ENCODE results near the gene ACAD9. TPM values are rescaled to one million over a fixed set of nuclear protein-coding genes. Genes with fewer than 3 reads are reported as not detected.

The ACAD9 gene
- total and polyA plus RNA-seq, 9 of the 15 experiments (the other 6 are each of a cell fraction or from before 2014, with no cell fraction given): 10.2 to 32.6 (median 22.8) TPM

DNA sequence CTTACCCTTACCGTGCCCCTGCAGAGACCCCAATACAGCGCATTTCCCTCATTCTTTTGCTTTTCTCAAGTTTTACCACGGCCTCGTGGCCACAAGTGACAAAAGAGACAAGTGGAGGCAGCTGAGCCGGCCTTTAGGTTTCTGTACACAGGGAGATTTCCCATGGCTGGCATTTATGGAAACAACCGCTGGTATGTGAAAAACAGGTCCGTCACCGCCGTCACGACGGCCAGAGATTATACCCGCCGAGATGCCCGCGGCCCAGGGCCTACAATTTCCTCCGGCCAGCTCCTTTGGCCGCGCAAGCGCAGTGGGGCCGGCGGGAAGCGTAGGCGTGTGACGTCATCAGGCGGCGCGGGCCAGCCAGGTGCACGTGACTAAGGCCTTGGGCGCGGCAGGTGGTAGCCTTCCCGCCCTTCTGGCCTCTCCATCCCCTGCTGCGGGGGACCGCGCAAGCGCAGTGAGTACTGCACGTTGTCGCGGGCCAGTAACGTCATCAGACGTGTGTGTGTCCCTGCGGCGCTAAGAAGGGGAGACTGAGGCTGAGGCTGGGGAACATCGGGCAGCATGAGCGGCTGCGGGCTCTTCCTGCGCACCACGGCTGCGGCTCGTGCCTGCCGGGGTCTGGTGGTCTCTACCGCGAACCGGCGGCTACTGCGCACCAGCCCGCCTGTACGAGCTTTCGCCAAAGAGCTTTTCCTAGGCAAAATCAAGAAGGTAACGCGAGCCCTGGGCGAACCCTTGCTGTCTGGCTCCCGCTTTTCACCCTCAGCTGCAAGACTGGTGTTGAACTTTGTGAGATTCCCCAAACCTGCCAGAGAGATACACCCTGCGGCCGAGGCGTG, at the start of gene ACAD9 (continued):
- TF ChIP-seq, protein P1, sequence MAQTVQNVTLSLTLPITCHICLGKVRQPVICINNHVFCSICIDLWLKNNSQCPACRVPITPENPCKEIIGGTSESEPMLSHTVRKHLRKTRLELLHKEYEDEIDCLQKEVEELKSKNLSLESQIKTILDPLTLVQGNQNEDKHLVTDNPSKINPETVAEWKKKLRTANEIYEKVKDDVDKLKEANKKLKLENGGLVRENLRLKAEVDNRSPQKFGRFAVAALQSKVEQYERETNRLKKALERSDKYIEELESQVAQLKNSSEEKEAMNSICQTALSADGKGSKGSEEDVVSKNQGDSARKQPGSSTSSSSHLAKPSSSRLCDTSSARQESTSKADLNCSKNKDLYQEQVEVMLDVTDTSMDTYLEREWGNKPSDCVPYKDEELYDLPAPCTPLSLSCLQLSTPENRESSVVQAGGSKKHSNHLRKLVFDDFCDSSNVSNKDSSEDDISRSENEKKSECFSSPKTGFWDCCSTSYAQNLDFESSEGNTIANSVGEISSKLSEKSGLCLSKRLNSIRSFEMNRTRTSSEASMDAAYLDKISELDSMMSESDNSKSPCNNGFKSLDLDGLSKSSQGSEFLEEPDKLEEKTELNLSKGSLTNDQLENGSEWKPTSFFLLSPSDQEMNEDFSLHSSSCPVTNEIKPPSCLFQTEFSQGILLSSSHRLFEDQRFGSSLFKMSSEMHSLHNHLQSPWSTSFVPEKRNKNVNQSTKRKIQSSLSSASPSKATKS (CRISPR knock-in tag; IDR thresholded peaks at IDR 0.05): no peak
- TF ChIP-seq, protein P2, sequence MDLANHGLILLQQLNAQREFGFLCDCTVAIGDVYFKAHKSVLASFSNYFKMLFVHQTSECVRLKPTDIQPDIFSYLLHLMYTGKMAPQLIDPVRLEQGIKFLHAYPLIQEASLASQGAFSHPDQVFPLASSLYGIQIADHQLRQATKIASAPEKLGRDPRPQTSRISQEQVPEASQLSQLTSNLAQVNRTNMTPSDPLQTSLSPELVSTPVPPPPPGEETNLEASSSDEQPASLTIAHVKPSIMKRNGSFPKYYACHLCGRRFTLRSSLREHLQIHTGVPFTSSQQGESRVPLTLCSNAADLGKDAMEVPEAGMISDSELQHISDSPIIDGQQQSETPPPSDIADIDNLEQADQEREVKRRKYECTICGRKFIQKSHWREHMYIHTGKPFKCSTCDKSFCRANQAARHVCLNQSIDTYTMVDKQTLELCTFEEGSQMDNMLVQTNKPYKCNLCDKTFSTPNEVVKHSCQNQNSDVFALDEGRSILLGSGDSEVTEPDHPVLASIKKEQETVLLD (IDR thresholded peaks at IDR 0.05): peak; percentile 93
- TF ChIP-seq HDAC2 (IDR thresholded peaks at IDR 0.05): 0 out of 2 replicates have a peak, but pooled peaks have one; percentile 27
- TF ChIP-seq BCOR (IDR thresholded peaks at IDR 0.05): peak; percentile 87
- no peak for TF ChIP-seq NFXL1 (CRISPR knock-in tag; IDR thresholded peaks at IDR 0.05)
- peak; percentile 99 for TF ChIP-seq EGR1 (conservative IDR thresholded peaks at IDR 0.05)
- TF ChIP-seq NCOA1 (IDR thresholded peaks at IDR 0.05; ENCODE audit: low read depth): no peak
- TF ChIP-seq, protein P3, sequence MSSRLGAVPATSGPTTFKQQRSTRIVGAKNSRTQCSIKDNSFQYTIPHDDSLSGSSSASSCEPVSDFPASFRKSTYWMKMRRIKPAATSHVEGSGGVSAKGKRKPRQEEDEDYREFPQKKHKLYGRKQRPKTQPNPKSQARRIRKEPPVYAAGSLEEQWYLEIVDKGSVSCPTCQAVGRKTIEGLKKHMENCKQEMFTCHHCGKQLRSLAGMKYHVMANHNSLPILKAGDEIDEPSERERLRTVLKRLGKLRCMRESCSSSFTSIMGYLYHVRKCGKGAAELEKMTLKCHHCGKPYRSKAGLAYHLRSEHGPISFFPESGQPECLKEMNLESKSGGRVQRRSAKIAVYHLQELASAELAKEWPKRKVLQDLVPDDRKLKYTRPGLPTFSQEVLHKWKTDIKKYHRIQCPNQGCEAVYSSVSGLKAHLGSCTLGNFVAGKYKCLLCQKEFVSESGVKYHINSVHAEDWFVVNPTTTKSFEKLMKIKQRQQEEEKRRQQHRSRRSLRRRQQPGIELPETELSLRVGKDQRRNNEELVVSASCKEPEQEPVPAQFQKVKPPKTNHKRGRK (tag; IDR thresholded peaks at IDR 0.05): no peak
- TF ChIP-seq CC2D1A (IDR thresholded peaks at IDR 0.05): no peak
- no peak for TF ChIP-seq ZNF436 (CRISPR knock-in tag; IDR thresholded peaks at IDR 0.05)
- TF ChIP-seq KDM1A (IDR thresholded peaks at IDR 0.05): no peak
- 0 out of 4 replicates have a peak, but pooled peaks of 1 of the 2 experiments have one; percentile 29 for TF ChIP-seq KDM4B (IDR thresholded peaks at IDR 0.05; ENCODE audit: borderline replicate concordance in 2 of 2, low read depth in 1 of 2)
- no peak for TF ChIP-seq RBM22 (IDR thresholded peaks at IDR 0.05; ENCODE audit: low read depth, low read length, poor library complexity, severe bottlenecking)
- TF ChIP-seq TBP (optimal IDR thresholded peaks at IDR 0.05; ENCODE audit: low read depth, low read length): peak; percentile 77
- peak; percentile 77 for TF ChIP-seq HCFC1 (IDR thresholded peaks at IDR 0.05; ENCODE audit: low read depth, low read length)
- TF ChIP-seq MAFK (IDR thresholded peaks at IDR 0.05; ENCODE audit: low read length): peak; percentile 2; the same call in 1 of the 2 replicates
- no peak for TF ChIP-seq PTRF (tag; IDR thresholded peaks at IDR 0.05)
- no peak; the same call in 1 of the 2 replicates for TF ChIP-seq ZNF263 (CRISPR knock-in tag; IDR thresholded peaks at IDR 0.05; ENCODE audit: borderline replicate concordance)
- peak; percentile 14; the same call in 1 of the 2 replicates for TF ChIP-seq TEAD4 (IDR thresholded peaks at IDR 0.05; ENCODE audit: low read length)
- no peak for TF ChIP-seq TEAD4 (CRISPR knock-in tag; IDR thresholded peaks at IDR 0.05; ENCODE audit: borderline replicate concordance)
- TF ChIP-seq SMARCC2 (IDR thresholded peaks at IDR 0.05; ENCODE audit: low read depth): no peak
- TF ChIP-seq, protein P4, sequence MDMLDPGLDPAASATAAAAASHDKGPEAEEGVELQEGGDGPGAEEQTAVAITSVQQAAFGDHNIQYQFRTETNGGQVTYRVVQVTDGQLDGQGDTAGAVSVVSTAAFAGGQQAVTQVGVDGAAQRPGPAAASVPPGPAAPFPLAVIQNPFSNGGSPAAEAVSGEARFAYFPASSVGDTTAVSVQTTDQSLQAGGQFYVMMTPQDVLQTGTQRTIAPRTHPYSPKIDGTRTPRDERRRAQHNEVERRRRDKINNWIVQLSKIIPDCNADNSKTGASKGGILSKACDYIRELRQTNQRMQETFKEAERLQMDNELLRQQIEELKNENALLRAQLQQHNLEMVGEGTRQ (CRISPR knock-in tag; IDR thresholded peaks at IDR 0.05): peak; percentile 98
- no peak for TF ChIP-seq NFIX (CRISPR knock-in tag; IDR thresholded peaks at IDR 0.05; ENCODE audit: low read depth)
- TF ChIP-seq TEAD1 (CRISPR knock-in tag; IDR thresholded peaks at IDR 0.05): peak in 1 of 2 experiments; percentile 91; a peak in 2 of 4 replicates
